D721Med (cell line): ENCODE data around the gene VPS25.
"Not testable (repeated sequence)": the region's sequence is repeated elsewhere in the genome, so short reads cannot be mapped to it uniquely, and the experiment has no call there.

Experiments
- DNase-seq: peaks from one replicate; pipeline ENCODE4 v3.0.0; 2011; ENCODE audit warnings: low spot score; ENCODE audit not compliant: insufficient read length
- FAIRE-seq: peaks from 2 replicates; lab custom pipeline; 2011; peaks lifted over from hg19 to GRCh38; lab: Jason Lieb, UNC
- TF ChIP-seq, protein P1 (sequence below): IDR thresholded peaks from 2 replicates; pipeline ENCODE4 v1.5.1; 2012; ENCODE audit warnings: mild to moderate bottlenecking, control low read depth; ENCODE audit not compliant: insufficient read depth; ENCODE audit errors: missing control alignments

VPS25 gene

GRCh38 chr17:42773290-42774035 lies at the start of gene VPS25:
TSS of gene VPS25 (plus strand) at chr17:42773449. CDS start at chr17:42773476, 27 bp downstream.
- no peak for FAIRE-seq
- TF ChIP-seq, protein P1, sequence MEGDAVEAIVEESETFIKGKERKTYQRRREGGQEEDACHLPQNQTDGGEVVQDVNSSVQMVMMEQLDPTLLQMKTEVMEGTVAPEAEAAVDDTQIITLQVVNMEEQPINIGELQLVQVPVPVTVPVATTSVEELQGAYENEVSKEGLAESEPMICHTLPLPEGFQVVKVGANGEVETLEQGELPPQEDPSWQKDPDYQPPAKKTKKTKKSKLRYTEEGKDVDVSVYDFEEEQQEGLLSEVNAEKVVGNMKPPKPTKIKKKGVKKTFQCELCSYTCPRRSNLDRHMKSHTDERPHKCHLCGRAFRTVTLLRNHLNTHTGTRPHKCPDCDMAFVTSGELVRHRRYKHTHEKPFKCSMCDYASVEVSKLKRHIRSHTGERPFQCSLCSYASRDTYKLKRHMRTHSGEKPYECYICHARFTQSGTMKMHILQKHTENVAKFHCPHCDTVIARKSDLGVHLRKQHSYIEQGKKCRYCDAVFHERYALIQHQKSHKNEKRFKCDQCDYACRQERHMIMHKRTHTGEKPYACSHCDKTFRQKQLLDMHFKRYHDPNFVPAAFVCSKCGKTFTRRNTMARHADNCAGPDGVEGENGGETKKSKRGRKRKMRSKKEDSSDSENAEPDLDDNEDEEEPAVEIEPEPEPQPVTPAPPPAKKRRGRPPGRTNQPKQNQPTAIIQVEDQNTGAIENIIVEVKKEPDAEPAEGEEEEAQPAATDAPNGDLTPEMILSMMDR, result peak; percentile 20
- DNase-seq, result peak; percentile 77

GRCh38 chr17:42723636-42724035 lies 49.6 kb upstream of the VPS25 start:
- FAIRE-seq, result no peak
- DNase-seq, result no peak
- TF ChIP-seq, protein P1, result no peak

DNA sequence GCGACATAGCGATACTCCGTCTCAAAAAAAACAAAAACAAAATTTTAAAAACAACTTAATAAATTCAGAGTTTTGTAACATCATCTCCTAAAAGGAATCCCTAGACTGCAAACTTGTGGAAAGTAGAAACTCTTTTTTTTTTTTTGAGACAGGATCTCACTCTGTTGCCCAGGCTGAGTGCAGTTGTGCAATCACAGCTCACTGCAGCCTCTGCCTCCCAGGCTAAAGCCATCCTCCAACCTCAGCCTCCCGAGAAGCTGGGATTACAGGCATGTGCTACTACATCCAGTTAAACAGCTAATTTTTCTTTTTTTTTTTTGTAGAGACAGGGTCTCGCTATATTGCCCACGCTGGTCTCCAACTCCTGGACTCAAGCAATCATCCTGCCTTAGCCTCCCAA lies 48.1 kb upstream of the VPS25 start:
- TF ChIP-seq, protein P1, result no peak
- FAIRE-seq (no peak), DNase-seq (no peak)

GRCh38 chr17:42740699-42741098 lies 32.5 kb upstream of the VPS25 start:
- FAIRE-seq, result no peak
- TF ChIP-seq, protein P1, result no peak
- no peak for DNase-seq

GRCh38 chr17:42742916-42743315 lies 30.3 kb upstream of the VPS25 start:
- not testable (repeated sequence) for DNase-seq, FAIRE-seq

- TF ChIP-seq, protein P1, result no peak
- no peak for FAIRE-seq
- no peak for DNase-seq
Measured at GRCh38 chr17:42743595-42744282, 29.5 kb upstream of the VPS25 start.

DNA sequence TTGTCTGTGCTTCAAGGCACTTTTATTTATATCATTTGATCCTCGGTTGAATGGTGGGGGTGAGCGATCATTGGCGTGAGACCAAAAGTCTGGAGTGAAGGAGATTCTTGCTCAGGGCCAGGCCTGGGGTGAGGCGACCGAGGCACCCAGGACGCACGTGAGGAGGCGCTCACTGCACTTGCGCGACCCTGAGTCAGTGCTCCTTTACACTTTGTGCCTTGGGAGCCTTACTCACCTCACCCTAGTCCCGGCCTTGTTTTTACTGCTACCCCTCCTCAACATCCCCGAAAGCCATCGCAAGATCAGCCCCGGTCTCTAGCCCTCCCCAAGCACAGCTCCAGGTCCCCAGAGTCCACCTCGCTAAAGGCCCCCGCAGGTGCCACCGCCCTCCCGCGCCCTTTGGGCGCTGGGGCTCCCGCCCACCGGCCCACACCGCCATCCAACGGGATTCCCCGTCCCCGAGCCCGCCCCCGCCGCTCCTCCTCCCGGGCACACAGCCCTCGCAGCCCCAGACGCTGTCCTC lies 28.9 kb upstream of the VPS25 start:
- DNase-seq (peak; percentile 46), FAIRE-seq (no peak)
- TF ChIP-seq, protein P1, result no peak
